Prostate gland (tissue), 2 donors: ENCODE data around the gene GOLT1A.

Source experiments
- POLR2A ChIP-seq: fragments of 450-650 bp; IDR thresholded peaks from one replicate; pipeline ENCODE4 v1.6.1; 2016; ENCODE audit warnings: antibody characterized with exemption, mild to moderate bottlenecking
- POLR2AphosphoS5 ChIP-seq: sonication (generic); formaldehyde crosslinking; IDR thresholded peaks from one replicate; pipeline ENCODE4 v1.6.1; 2017; ENCODE audit warnings: antibody characterized with exemption
- TF ChIP-seq, protein P1 (sequence below), 4 experiments: fragments of 200-600 bp in 2 of 4; fragments of 450-650 bp in 2 of 4; sonication (generic) in 2 of 4; IDR thresholded peaks; 1 replicate in 3 of 4; 2 replicates in 1 of 4; pipeline ENCODE4 v1.5.1; 2016 to 2019; ENCODE audit warnings: antibody characterized with exemption in 4 of 4, mild to moderate bottlenecking in 2 of 4, moderate library complexity in 2 of 4

DNA sequence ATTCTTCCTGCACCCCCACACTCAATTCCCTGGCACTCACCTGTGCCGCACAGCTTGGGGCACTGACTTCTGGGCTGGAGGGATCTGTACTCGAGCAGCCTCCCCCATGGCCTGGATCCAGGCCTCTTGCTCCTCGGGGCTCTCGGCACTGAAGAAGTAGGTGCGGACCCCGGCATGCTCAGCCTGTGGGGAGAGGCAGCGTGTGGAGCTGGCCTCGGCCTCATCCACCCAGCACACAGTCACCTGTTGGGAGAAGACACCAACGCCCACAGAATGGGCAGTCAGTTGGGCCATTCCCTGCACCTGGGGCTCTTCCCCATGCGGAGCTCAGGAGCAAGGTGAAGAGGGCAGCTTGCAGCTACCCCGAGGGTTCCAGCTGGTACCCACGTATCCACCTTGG, 47.5 kb upstream of the GOLT1A start:
- TF ChIP-seq, protein P1, sequence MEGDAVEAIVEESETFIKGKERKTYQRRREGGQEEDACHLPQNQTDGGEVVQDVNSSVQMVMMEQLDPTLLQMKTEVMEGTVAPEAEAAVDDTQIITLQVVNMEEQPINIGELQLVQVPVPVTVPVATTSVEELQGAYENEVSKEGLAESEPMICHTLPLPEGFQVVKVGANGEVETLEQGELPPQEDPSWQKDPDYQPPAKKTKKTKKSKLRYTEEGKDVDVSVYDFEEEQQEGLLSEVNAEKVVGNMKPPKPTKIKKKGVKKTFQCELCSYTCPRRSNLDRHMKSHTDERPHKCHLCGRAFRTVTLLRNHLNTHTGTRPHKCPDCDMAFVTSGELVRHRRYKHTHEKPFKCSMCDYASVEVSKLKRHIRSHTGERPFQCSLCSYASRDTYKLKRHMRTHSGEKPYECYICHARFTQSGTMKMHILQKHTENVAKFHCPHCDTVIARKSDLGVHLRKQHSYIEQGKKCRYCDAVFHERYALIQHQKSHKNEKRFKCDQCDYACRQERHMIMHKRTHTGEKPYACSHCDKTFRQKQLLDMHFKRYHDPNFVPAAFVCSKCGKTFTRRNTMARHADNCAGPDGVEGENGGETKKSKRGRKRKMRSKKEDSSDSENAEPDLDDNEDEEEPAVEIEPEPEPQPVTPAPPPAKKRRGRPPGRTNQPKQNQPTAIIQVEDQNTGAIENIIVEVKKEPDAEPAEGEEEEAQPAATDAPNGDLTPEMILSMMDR (IDR thresholded peaks at IDR 0.05), result no peak
- TF ChIP-seq POLR2AphosphoS5 (no peak), POLR2A (no peak)
